HEK293 (cell line): Measurements from ENCODE around the gene SSBP2.

Experiments used
- CTCF ChIA-PET: fragments of 350-600 bp; formaldehyde crosslinking; extraction: SDS; loops from one replicate; lab custom pipeline; 2021; ENCODE audit warnings: antibody characterized with exemption; lab: Yijun Ruan, JAX
- POLR2A ChIA-PET: fragments of 300-600 bp; formaldehyde crosslinking; extraction: SDS; loops from one replicate; lab custom pipeline; 2020; ENCODE audit warnings: antibody characterized with exemption, inconsistent platforms; lab: Yijun Ruan, JAX
- H3K27ac ChIP-seq: fragments of 200-500 bp; sonication (Bioruptor generic); 2 replicates; pipeline ENCODE4 v1.5.1; 2014; ENCODE audit warnings: low read depth, low read length, control low read depth, inconsistent platforms; ENCODE audit errors: extremely low read depth
- H3K36me3 ChIP-seq, 2 experiments: fragments of 200-500 bp in 1 of 2; sonication (Bioruptor generic) in 1 of 2; 1 replicate in 1 of 2; 2 replicates in 1 of 2; pipeline ENCODE4 v1.5.1; 2014 to 2017; ENCODE audit warnings: inconsistent platforms in 2 of 2, low read length in 2 of 2; ENCODE audit not compliant: control insufficient read depth in 2 of 2, insufficient read depth in 1 of 2
- H3K4me1 ChIP-seq: fragments of 200-500 bp; sonication (Bioruptor generic); 2 replicates; pipeline ENCODE4 v1.5.1; 2014; ENCODE audit warnings: mild to moderate bottlenecking, low read length, inconsistent platforms; ENCODE audit not compliant: control insufficient read depth, insufficient read depth
- H3K4me3 ChIP-seq: 2 replicates; pipeline ENCODE4 v1.5.1; 2011; ENCODE audit warnings: low read depth, mild to moderate bottlenecking, control low read depth, low read length, moderate library complexity
- H3K9me3 ChIP-seq: fragments of 200-500 bp; sonication (Bioruptor generic); 2 replicates; pipeline ENCODE4 v1.5.1; 2014; ENCODE audit warnings: low read depth, low read length, inconsistent platforms; ENCODE audit not compliant: control insufficient read depth, insufficient read depth
- HOXC10 ChIP-seq: sonication (generic); formaldehyde crosslinking; IDR thresholded peaks from 2 replicates; pipeline ENCODE4 v1.8.1; 2023; ENCODE audit warnings: mild to moderate bottlenecking, missing genetic modification reagents
- KLF1 ChIP-seq: fragments of 450-650 bp; formaldehyde crosslinking; IDR thresholded peaks from 2 replicates; pipeline ENCODE4 v1.5.1; 2016; ENCODE audit warnings: missing biosample characterization, missing genetic modification characterization
- KLF16 ChIP-seq: fragments of 450-650 bp; formaldehyde crosslinking; IDR thresholded peaks from 2 replicates; pipeline ENCODE4 v1.5.1; 2017; ENCODE audit warnings: missing biosample characterization, missing genetic modification characterization
- TRIM28 ChIP-seq: IDR thresholded peaks from 2 replicates; pipeline ENCODE4 v1.6.1; 2011; ENCODE audit warnings: low read length, control low read depth, borderline replicate concordance
- ZBTB10 ChIP-seq: fragments of 450-650 bp; formaldehyde crosslinking; IDR thresholded peaks from 2 replicates; pipeline ENCODE4 v1.5.1; 2016; ENCODE audit warnings: missing biosample characterization, missing genetic modification characterization
- ZNF10 ChIP-seq: fragments of 450-650 bp; formaldehyde crosslinking; IDR thresholded peaks from 2 replicates; pipeline ENCODE4 v1.5.1; 2017; ENCODE audit warnings: missing biosample characterization, missing genetic modification characterization
- ZNF138 ChIP-seq: fragments of 450-650 bp; formaldehyde crosslinking; IDR thresholded peaks from 2 replicates; pipeline ENCODE4 v1.5.1; 2016; ENCODE audit warnings: missing biosample characterization, missing genetic modification characterization, borderline replicate concordance
- ZNF146 ChIP-seq: fragments of 450-650 bp; formaldehyde crosslinking; IDR thresholded peaks from 2 replicates; pipeline ENCODE4 v1.5.1; 2016; ENCODE audit warnings: missing biosample characterization, missing genetic modification characterization
- ZNF2 ChIP-seq: fragments of 450-650 bp; formaldehyde crosslinking; IDR thresholded peaks from 2 replicates; pipeline ENCODE4 v1.5.1; 2016; ENCODE audit warnings: missing biosample characterization, missing genetic modification characterization
- ZNF23 ChIP-seq: fragments of 450-650 bp; formaldehyde crosslinking; IDR thresholded peaks from 2 replicates; pipeline ENCODE4 v1.5.1; 2016; ENCODE audit warnings: missing biosample characterization, missing genetic modification characterization, borderline replicate concordance
- ZNF341 ChIP-seq: fragments of 450-650 bp; formaldehyde crosslinking; IDR thresholded peaks from 2 replicates; pipeline ENCODE4; 2016; ENCODE audit warnings: low read depth, missing biosample characterization, missing genetic modification characterization
- ZNF394 ChIP-seq: fragments of 450-650 bp; formaldehyde crosslinking; IDR thresholded peaks from 2 replicates; pipeline ENCODE4 v1.5.1; 2016; ENCODE audit warnings: missing biosample characterization, missing genetic modification characterization, mild to moderate bottlenecking, moderate library complexity, borderline replicate concordance
- ZNF488 ChIP-seq: fragments of 450-650 bp; formaldehyde crosslinking; IDR thresholded peaks from 2 replicates; pipeline ENCODE4 v1.5.1; 2016; ENCODE audit warnings: missing biosample characterization, missing genetic modification characterization
- ZNF513 ChIP-seq: fragments of 450-650 bp; IDR thresholded peaks from 2 replicates; pipeline ENCODE4 v1.5.1; 2018; ENCODE audit warnings: missing biosample characterization, missing genetic modification characterization
- ZNF529 ChIP-seq: fragments of 450-650 bp; formaldehyde crosslinking; IDR thresholded peaks from 2 replicates; pipeline ENCODE4 v1.5.1; 2017; ENCODE audit warnings: missing genetic modification characterization, missing biosample characterization; ENCODE audit not compliant: insufficient replicate concordance
- ZNF561 ChIP-seq: fragments of 450-650 bp; IDR thresholded peaks from 2 replicates; pipeline ENCODE4 v1.5.1; 2018; ENCODE audit warnings: missing biosample characterization, missing genetic modification characterization, borderline replicate concordance
- ZNF585B ChIP-seq: fragments of 450-650 bp; formaldehyde crosslinking; IDR thresholded peaks from 2 replicates; pipeline ENCODE4 v1.5.1; 2016; ENCODE audit warnings: missing biosample characterization, missing genetic modification characterization
- ZNF670 ChIP-seq: fragments of 450-650 bp; formaldehyde crosslinking; IDR thresholded peaks from 2 replicates; pipeline ENCODE4 v1.5.1; 2016; ENCODE audit warnings: missing biosample characterization, missing genetic modification characterization, low read depth
- ZNF692 ChIP-seq: fragments of 450-650 bp; formaldehyde crosslinking; IDR thresholded peaks from 2 replicates; pipeline ENCODE4 v1.5.1; 2016; ENCODE audit warnings: missing biosample characterization, missing genetic modification characterization
- ZNF704 ChIP-seq: fragments of 450-650 bp; formaldehyde crosslinking; IDR thresholded peaks from 2 replicates; pipeline ENCODE4 v1.5.1; 2016; ENCODE audit warnings: missing biosample characterization, missing genetic modification characterization
- ZSCAN16 ChIP-seq: fragments of 450-650 bp; formaldehyde crosslinking; IDR thresholded peaks from 2 replicates; pipeline ENCODE4 v1.5.1; 2016; ENCODE audit warnings: missing biosample characterization, missing genetic modification characterization
- ZSCAN30 ChIP-seq: fragments of 450-650 bp; IDR thresholded peaks from 2 replicates; pipeline ENCODE4 v1.5.1; 2018; ENCODE audit warnings: missing biosample characterization, mild to moderate bottlenecking, missing genetic modification characterization, moderate library complexity

The SSBP2 gene

GRCh38 chr5:81763294-81763928, 12.5 kb upstream of the SSBP2 start:
- POLR2A ChIA-PET: interaction anchor here (1.3 kb wide), 1 partner anchor 13 kb away, joined by 3 read pairs; the partner anchor contains the start of gene SSBP2
- no peak overlapping the region for H3K27ac ChIP-seq
- no peaks in the 10 kb centered on the region for H3K9me3 ChIP-seq
- CTCF ChIA-PET: interaction anchor here (0.7 to 1.0 kb wide), 2 partner anchors 338 to 402 kb away, joined by 3 to 4 read pairs; no protein-coding TSS in a partner anchor
- H3K4me3 ChIP-seq: no peak overlapping the region
- TF ChIP-seq ZSCAN16 (tag by site-specific recombination) (no peak), ZNF670 (tag by site-specific recombination) (no peak), ZNF23 (tag by site-specific recombination) (no peak), KLF1 (tag by site-specific recombination) (no peak), ZNF704 (tag by site-specific recombination) (no peak), KLF16 (tag by site-specific recombination) (no peak), ZNF692 (no peak), ZNF146 (tag by site-specific recombination) (no peak), ZNF585B (tag by site-specific recombination) (no peak), ZNF2 (tag by site-specific recombination) (no peak), ZNF529 (tag by site-specific recombination) (no peak), ZNF341 (no peak)
- H3K36me3 ChIP-seq: no peaks in the 10 kb centered on the region
- H3K4me1 ChIP-seq: no peaks in the 10 kb centered on the region

- Histone ChIP-seq H3K4me1 (no peaks in the 10 kb centered on the region), H3K27ac (no peak overlapping the region), H3K9me3 (no peaks in the 10 kb centered on the region), H3K36me3 (no peaks in the 10 kb centered on the region), H3K4me3 (no peak overlapping the region)
- CTCF ChIA-PET: interaction anchor here (1.0 to 1.7 kb wide), 2 partner anchors 89 to 403 kb away, joined by 4 to 5 read pairs; no protein-coding TSS in a partner anchor
- POLR2A ChIA-PET: interaction anchor here (1.3 kb wide), 1 partner anchor 12 kb away, joined by 3 read pairs; the partner anchor contains the start of gene SSBP2
- TF ChIP-seq ZSCAN30: no peak
- no peak for TF ChIP-seq ZNF10
- TF ChIP-seq ZNF513: no peak
- no peak for TF ChIP-seq ZNF394 (tag by site-specific recombination)
- TF ChIP-seq ZNF138 (tag by site-specific recombination): no peak
- TF ChIP-seq ZNF488 (tag by site-specific recombination): no peak
- no peak for TF ChIP-seq ZNF561 (tag by site-specific recombination)
- no peak for TF ChIP-seq HOXC10
- TF ChIP-seq TRIM28: no peak
- TF ChIP-seq ZBTB10 (tag by site-specific recombination): no peak
Observed at GRCh38 chr5:81762853-81763252, 12.0 kb upstream of the SSBP2 start.
